HG03520 (cell line): ENCODE measurements around the gene AQP12B.
"Not testable (repeated sequence)": the region's sequence is repeated elsewhere in the genome, so short reads cannot be mapped to it uniquely, and the experiment has no call there.

ENCODE experiments used
- ATAC-seq: cut with Tn5 transposase; IDR thresholded peaks from one replicate; pipeline ENCODE4 v1.9.1; 2021; ENCODE audit warnings: mild to moderate bottlenecking, moderate library complexity; ENCODE audit not compliant: unreplicated experiment

The AQP12B gene

GRCh38 chr2:240685771-240686371 lies 3.2 kb upstream of the AQP12B start:
- no peak for ATAC-seq

GRCh38 chr2:240683980-240684728 lies 1.5 kb upstream of the AQP12B start:
- ATAC-seq: not testable (repeated sequence)

DNA sequence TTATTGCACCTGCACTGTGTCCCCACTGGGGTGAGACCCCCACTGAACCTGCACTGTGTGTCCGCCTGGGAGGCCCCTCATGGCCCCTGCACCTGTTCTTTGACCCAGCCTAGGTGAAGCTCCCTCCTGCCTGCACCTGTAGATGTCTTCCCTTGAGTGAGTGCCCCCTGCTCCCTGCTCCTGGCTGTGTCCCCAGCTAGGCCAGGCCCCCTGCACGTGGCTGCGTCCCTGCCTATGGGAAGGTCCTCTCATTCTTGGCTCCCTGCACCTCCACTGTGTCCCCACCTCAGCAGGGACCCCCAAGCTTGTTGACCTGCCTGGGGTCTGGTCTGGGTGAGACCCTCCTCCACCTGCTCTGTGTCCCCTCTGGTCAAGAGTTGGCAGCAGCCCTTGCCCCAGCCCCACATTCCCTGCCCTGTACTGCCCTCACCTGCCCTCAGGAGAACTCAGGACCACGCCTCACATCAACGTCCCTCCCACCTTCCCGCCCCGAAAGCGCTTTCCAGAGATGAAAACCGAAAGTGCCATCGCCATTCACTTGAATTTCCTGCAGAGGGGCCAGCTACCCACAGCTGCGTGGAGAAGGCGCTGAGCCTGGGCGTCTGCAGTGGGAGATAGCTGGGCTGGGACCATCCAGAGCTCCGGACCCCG lies 769 bp upstream of the AQP12B start:
- ATAC-seq: not testable (repeated sequence)

- ATAC-seq: not testable (repeated sequence)
Measured at GRCh38 chr2:240680185-240680584, 2.5 kb downstream of the AQP12B start.

GRCh38 chr2:240678909-240679308 lies 3.8 kb downstream of the AQP12B start:
- not testable (repeated sequence) for ATAC-seq

DNA sequence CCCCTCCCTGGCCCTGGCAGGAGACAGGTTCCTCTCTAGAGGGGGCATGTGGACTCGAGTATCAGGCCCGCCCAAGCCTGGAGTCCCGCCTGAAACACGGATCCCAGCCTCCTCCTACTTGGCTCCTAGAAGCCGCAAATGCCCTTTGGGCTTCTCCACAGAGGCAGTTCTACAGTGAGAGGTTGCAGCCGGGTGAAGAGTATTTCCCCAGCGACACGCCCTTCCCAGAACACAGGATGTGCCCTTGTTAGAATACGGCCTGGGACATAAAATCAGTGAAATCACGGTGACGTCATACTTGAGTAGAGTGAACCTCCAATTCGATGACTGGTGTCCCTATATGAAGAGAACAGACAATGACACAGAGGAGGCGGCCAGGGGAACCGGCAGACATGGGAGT lies 4.6 kb downstream of the AQP12B start:
- not testable (repeated sequence) for ATAC-seq

- ATAC-seq: not testable (repeated sequence)
Measured at GRCh38 chr2:240675345-240675744, 7.3 kb downstream of the AQP12B start.

DNA sequence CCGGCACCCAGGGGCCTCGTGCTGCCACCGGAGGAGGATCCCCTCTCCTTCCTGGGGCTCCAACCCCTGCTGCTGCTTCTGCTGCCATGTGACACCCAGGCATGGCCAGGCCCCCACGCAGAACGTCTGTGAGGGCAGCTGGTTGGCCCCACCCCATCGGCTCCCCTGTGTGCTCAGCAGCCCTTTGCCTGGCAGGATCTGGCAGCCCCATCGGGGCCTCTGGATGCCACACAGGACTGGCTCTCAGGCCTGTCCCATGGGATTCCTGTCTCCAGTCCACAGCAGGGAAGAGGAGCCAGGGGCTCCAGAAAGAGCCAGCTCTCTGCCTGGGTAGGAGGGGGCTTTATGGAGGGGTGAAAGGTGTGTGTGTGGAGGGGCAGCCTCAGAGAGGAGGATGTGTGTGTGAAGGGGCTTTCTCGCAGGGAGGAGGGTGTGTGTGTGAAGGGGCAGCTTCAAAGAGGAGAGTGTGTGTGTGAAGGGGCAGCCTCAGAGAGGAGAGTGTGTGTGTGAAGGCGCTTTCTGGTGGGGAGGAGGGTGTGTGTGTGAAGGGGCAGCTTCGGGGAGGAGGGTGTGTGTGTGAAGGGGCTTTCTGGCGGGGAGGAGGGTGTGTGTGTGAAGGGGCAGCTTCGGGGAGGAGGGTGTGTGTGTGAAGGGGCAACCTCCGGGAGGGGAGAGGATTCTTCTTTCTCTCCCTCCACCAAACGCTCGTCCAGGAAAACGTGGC lies 8.1 kb downstream of the AQP12B start:
- ATAC-seq: not testable (repeated sequence)

DNA sequence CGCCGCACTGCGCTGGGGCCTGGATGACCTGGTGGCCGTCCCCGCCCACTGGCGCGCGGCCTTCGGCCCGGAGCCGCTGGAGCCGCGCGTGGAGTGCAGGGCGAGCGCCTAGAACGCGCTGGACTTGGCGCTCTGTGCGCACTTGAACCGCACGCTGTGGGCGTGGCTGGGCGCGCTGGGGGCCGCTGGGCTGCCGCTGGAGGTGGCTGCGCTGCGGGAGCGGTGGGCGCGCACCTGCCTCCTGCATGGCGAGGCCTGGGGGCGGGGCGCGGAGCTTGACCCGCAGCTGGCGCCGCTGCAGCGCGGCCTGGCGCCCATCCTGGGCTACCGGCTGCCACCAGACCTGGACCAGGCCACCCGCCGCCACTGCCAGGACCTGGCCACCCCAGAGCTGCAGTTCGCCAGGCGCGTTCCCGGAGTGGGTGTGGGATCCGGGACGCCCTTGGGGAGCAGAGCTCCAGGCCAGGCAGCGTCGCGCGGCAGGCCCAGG lies 9.9 kb downstream of the AQP12B start:
- no peak for ATAC-seq

- no peak for ATAC-seq
Measured at GRCh38 chr2:240672076-240672700, 10.5 kb downstream of the AQP12B start.

GRCh38 chr2:240670950-240671349 lies 11.7 kb downstream of the AQP12B start:
- no peak for ATAC-seq

- no peak for ATAC-seq
Measured at GRCh38 chr2:240670402-240670801, 12.3 kb downstream of the AQP12B start.

- ATAC-seq: no peak
Measured at GRCh38 chr2:240664622-240665021, 18.1 kb downstream of the AQP12B start.

GRCh38 chr2:240663546-240664190 lies 19.0 kb downstream of the AQP12B start:
- no peak for ATAC-seq

- no peak for ATAC-seq
Measured at GRCh38 chr2:240662681-240663080, 20.0 kb downstream of the AQP12B start.

DNA sequence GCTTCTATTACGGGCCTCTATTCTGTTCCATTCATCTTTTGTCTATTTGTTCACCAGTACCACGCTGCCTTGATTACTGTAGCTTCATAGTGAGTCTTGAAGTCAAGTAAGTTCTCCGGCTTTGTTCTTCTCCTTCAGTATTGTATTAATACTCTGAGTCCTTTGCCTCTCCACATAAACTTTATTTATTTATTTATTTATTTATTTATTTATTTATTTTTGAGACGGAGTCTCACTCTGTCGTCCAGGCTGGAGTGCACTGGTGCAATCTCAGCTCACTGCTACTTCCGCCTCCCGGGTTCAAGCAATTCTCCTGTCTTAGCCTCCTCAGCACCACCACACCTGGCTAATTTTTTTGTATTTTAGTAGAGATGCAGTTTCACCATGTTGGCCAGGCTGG lies 22.8 kb downstream of the AQP12B start:
- not testable (repeated sequence) for ATAC-seq

GRCh38 chr2:240655931-240656886 lies 26.5 kb downstream of the AQP12B start:
- no peak for ATAC-seq

- no peak for ATAC-seq
Measured at GRCh38 chr2:240651185-240651584, 31.5 kb downstream of the AQP12B start.
